DMS 273 (cell line): ENCODE data around the gene ARID3A.

Source experiments
- DNase-seq: peaks from one replicate; lab custom pipeline; 2025; ENCODE audit not compliant: unreplicated experiment; lab: John Stamatoyannopoulos, UW

ARID3A gene

GRCh38 chr19:960601-960938 is 34.7 kb downstream of the ARID3A start:
- DNase-seq, result no peak

GRCh38 chr19:961866-962620 is 36.2 kb downstream of the ARID3A start:
- no peak for DNase-seq

- no peak for DNase-seq
These were observed 37.0 kb downstream of the ARID3A start for GRCh38 chr19:962683-963400.

- DNase-seq, result no peak
These were observed 37.7 kb downstream of the ARID3A start for GRCh38 chr19:963486-963951.

GRCh38 chr19:964116-964520 is 38.3 kb downstream of the ARID3A start:
- no peak for DNase-seq

GRCh38 chr19:964761-965694 is 39.2 kb downstream of the ARID3A start:
- DNase-seq, result peak; percentile 65

GRCh38 chr19:966485-967088 is 40.8 kb downstream of the ARID3A start:
- DNase-seq, result peak; percentile 61

- DNase-seq, result no peak
These were observed 44.9 kb downstream of the ARID3A start for GRCh38 chr19:970695-971094.

- no peak for DNase-seq
These were observed 46.0 kb downstream of the ARID3A start for GRCh38 chr19:971795-972194.

GRCh38 chr19:972281-972680 is 46.4 kb downstream of the ARID3A start:
- no peak for DNase-seq

GRCh38 chr19:973726-974563 is 48.1 kb downstream of the ARID3A start:
- DNase-seq, result no peak

- no peak for DNase-seq
These were observed 48.9 kb downstream of the ARID3A start for GRCh38 chr19:974564-975257.

GRCh38 chr19:976476-976875 is 50.6 kb downstream of the ARID3A start:
- DNase-seq, result no peak

- no peak for DNase-seq
These were observed 51.2 kb downstream of the ARID3A start for GRCh38 chr19:977058-977464.

GRCh38 chr19:979318-979741 is 53.5 kb downstream of the ARID3A start:
- DNase-seq, result no peak

GRCh38 chr19:980133-980998 is 54.5 kb downstream of the ARID3A start:
- peak; percentile 60 for DNase-seq

GRCh38 chr19:982567-983170 is 56.8 kb downstream of the ARID3A start:
- peak; percentile 88 for DNase-seq
